ENCODE data around the gene FBXO2.
A peak's percentile ranks its signal among the peaks of the same experiment; 100 is the strongest.

The FBXO2 gene

DNA sequence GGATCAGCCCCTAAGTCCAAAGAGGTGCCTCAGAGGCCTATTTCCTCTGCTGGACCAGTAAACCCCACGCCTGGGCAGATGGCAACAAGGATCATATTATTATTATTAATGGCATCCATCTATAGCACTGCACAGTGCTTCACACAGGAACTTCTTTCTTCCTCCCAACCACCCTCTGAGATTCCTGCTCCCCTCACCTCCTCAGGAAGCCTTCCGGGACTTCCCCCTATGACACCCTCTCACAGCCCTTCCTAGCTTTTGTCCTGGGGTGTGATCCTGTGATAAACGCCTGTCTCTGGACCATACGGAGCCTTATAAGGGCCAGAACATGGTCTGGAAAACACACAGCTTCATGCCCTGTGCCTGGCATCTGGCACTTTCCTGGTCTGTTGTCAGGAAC is 3.2 kb downstream of the FBXO2 start:
- DNase-seq, result no peak

DNA sequence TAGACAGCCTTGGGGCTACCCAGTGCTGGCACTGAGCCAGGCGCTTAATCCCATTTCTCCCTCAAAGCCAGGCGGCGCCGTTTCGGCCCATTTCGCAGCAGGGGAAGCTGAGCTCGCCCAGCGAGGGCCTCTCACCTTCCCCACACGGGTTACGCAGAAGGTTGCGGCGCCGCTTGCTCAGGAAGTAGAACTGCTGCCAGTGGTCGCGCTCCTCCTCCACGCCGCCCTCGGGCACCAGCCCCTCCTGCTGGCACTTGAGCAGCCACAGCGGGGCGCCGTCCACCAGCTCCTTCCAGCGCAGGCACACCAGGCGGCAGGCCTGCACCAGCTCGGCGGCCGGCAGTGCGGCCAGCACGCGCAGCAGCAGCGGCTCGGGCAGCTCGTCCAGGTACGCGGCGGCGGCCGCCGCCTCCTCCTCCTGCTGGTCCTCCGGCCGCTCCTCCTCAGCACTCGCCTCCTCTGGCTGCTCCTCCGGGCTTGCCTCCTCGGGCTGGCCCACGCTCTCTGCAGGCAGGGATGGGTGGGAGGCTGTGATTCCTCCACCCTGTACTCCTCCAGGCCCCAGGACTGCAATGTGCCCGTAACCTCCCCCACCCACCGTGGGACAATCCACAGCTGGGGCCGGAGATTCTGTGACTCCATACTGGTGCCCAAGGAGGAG is 3.8 kb downstream of the FBXO2 start:
- peak; percentile 74 for DNase-seq

DNA sequence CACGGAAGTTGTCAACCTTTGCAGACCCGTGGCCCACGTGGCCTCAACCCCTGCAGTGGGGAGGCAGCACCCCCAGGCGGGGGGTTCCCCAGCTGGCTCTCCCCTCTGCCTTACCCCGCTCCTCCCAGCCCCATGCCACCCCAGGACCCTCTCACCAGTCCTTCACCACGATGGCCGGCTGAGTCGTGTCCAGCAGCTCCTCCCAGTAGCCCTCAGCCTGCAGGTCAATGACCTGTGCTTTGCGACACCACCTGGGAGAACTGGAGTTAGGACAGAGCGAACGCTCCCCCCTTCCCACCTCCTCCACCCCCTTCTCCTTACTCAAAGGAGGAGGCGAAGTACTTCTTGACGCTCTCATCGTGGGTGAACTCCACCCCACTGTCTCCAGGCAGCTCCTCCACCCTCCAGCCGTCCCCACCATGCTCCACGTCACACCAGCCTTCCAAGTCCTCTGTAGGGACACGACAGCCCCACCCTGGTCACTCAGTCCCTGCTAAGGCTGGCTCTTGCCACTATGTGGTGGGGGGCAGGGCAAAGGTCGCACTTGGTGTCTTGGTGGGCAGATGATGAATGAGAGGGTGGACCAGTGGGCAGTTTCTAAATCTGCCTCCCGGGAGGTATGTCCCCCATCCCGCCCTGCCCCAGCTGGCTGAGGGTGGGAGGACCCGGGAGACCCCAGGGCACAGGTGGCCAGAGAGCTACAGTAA is 4.5 kb downstream of the FBXO2 start:
- DNase-seq, result no peak

DNA sequence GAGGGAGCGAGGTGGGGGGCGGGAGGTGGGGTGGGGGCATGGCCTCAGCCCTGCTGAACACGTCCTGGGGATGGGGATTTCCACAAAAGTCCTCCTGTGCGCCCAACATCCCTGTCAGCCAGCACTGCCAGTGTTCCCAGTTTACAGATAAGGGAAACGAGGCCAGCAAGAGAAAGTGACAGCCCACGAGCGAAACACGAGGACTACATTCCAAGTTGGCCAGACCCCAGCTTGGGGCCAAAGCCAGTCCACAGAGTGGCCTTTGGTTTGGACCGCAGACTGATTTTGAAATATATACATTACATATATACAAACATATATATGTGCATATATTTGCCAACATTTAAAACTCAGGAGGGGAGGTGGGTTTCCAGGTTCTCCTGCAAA is 5.0 kb downstream of the FBXO2 start:
- no peak for DNase-seq

DNA sequence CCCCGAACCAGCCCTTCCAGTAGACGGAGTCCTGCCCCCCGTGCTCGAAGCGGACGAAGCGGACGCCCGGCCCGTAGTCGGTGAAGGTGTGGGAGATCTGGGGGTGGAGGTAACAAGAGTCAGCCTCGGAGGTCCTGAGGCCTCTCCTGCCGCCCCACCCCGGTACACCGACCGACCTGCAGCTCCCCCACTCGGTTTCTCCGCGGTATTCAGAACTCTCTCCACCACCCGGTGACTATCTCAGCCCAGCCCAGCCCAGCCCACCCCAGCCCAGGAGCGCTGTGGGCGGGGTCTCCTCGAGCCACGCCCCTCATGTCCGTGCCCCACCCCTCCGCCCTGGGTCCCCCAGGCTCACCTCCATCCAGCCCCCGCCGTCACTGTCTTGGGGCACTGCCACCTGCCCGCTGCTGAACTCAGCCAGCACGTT is 5.5 kb downstream of the FBXO2 start:
- peak; percentile 45 for DNase-seq

DNA sequence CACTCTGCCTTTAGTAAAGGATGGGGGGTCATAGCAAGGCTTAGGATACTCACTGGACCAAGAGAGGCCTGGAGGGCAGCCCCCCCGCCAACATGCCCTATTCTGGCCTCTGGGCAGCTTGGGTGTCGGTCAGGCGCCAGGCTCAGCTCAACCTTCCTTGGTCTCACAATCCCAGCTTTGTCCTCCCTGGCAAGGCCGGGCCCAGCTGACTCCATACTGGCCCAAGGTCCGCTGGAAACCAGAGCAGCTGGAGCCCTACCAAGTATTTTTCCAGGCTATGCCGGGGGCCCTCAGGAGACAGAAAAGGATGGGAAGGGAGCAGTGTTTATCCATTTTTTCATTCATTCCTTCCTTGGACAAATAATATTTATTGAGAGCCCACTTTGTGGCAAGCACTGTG is 6.2 kb downstream of the FBXO2 start:
- no peak for DNase-seq

DNA sequence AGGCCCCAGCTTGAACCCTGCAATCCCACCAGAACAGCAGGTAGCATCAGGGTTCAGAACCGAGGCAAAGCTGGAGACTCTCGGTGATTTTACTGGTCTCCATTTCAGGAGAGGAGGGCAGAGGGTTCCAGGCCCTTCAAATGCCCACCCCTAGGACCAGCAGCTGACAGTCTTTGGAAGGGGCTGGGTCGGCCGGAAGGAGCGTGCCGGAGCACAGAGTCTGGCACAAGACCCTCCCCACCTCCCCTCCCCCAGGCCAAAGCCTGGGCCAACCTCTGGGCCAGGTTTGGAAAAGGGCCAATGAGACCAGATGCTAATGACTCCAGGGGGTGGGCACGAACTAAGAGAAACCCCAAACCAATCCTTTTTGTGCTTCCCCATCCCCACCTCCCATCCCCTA is 6.9 kb downstream of the FBXO2 start:
- no peak for DNase-seq

DNA sequence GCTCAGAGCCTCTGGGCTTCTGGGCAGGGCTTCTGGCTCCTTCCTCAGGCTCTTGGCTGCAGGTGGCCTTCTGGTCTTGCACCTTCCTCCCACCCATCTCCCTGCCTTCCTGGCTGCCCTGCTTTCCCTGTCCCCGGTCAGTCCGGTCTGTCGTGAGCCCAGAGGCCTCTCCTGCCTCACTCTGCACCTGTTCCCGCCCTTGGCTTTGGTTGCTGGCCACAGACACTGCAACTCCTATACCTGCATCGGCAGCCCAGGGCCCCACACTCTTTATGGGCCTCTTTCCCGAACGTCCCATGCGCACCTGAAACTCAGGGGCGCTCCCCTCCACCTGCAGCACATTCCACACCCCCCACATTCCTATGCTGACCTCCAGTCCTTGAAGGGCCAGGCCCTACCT is 7.9 kb downstream of the FBXO2 start:
- DNase-seq, result no peak

DNA sequence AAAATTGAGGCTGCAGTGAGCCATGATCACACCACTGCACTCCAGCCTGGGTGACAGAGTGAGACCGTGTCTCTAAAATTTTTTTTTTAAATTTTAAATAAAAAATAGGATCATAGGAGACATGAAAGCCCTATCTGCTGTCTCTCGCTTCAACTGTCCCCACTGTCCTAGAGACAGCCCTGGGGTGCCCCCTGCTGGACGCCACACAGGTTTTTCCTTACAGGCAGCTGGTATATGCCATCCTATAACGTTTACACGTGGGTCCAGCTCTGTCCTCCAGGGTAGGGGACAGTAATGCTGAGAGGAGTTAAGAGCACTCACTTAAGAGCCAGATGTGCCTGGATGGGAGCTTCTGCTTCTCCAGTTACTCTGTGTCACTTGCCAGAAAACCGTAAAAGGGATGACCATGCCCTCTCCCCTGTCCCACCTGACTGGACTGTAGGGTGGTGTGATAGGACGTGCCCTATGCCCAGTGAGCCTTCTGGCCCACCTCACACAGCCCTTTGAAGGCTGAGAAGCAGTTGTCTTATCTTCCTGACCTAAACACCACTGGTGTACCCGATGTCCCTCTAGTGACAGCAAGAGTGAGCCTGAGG is 8.5 kb downstream of the FBXO2 start:
- peak; percentile 84 for DNase-seq

DNA sequence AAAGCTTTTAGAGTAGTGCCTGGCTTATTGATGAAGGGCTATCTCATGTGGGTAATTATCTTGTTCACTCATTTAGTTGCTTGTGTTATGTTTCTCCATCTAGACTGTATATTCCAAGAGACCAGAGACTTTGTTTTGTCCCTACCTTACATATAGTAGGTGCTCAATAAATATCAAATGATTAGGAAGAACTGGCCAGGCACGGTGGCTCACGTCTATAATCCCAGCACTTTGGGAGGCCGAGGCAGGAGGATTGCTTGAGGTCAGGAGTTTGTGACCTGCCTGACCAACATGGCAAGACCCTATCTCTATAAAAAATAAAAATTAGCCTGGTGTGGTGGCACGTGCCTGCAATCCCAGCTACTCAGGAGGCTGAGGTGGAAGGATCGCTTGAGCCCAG is 9.0 kb downstream of the FBXO2 start:
- no peak for DNase-seq

DNA sequence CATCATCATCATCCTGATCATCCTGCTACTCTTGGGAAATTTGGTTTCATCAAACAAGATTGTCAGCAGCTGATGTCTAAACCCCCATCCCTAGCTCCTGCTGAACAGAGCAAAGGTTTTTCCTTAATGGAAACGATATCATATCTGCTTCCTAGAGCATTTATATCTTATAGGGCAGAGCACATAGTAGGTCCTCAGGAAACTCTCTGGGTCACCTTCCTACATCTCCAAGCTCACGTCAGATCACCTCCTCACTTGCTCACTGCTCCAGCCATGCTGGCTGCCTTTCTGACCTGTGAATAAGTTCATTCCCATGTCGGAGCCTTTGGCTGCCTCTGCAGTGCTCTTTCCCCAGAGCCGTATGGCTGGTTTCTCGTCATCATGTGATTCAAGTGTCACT is 10.4 kb downstream of the FBXO2 start:
- no peak for DNase-seq

DNA sequence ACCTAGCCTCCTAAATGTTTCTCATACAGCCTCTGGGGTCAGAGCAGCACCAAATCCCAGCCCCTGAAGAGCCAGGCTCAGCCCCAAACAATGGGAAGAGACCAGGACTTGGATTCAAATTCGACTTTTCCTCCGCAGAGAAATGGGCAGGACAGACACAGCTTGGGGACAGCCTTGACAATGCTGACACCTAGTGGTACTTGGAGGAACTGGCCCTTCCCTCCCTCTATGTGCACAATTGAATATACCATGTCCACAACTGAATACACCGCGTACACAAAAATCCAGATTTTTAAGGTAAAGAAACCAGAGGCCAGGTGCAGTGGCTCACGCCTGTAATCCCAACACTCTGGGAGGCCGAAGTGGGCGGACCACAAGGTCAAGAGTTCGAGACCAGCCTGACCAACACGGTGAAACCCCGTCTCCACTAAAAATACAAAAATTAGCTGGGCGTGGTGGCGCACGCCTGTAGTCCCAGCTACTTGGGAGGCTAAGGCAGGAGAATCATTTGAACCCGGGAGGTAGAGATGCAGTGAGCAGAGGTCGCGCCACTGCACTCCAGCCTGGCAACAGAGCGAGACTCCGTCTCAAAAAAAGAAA is 11.7 kb downstream of the FBXO2 start:
- DNase-seq, result peak; percentile 74

DNA sequence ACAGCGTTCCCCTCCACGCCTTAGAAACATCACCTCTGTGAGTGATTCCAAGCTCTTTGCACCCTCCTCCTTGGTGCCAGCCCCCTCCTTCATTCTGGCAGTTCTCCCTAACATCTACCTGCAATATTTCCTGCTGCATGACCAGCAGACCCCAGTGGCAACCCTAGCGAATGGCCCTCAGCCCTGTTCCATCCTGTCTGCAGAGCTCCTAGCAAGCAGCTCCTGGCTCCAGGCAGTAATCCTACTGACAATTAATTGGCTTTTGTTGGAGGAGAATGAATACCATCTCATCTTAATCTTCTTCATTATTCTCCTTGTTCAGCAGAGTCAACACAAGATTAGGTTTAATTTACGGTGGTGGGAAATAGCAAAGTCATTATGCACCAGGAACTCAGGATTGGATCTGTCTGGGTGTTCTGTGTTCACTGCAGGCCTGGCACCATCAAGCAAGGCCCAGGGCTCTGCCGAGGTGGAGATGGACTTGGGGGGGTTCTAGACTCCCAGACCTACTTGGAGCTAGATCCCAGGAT is 12.4 kb downstream of the FBXO2 start:
- DNase-seq, result no peak

DNA sequence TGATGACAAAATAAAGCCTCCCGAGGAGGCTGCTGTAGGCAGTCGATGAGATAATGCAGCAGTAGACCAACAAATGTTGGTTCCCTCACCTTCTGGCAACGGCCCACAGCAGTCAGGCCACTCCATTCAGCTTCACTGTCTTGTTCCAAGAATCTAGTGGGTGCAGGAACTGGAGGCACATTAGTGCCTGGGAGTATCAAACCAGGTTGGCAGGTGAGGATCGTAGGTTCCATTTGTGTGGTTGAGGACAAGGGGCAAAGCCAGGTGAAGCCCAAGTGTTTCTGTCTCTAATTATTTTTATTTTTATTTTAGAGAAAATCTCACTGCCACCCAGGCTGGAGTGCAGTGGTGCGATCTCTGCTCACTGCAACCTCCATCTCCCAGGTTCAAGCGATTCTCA is 13.3 kb downstream of the FBXO2 start:
- no peak for DNase-seq

DNA sequence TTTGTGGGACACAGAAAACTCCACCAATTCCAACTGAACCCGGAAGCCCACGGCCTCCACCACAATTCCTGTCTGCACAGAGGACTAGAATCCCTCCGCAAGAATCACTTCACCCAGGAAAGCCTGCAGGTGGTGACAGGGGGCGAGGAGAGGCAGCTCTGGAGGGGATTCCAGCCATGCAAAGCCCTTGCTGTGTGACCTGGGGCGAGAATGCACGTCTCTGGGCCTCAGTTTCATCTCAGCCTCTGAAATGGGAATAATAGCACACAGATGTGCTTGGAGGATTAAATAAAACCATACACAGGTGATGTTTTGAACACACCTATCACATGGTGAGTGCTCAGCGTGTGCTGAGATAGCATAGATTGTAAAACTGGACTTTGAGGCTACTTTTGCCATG is 14.1 kb downstream of the FBXO2 start:
- no peak for DNase-seq

DNA sequence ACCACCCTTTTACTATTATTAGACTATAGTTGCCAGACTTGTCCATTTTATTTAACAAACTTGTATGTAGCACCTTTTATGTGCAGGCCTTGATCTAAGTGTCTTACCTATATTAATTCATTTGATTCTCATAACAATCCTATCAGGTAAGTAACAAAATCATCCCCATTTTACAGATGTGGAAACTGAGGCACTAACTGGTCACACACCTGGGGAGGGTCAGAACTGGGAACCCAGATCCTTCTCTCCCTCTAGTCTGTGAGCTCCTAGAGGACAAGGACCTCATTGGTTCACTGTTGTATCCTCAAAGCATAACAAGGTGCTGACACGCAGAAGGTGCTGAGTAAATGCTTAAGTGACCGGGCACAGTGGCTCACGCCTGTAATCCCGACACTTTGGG is 14.9 kb downstream of the FBXO2 start:
- no peak for DNase-seq

DNA sequence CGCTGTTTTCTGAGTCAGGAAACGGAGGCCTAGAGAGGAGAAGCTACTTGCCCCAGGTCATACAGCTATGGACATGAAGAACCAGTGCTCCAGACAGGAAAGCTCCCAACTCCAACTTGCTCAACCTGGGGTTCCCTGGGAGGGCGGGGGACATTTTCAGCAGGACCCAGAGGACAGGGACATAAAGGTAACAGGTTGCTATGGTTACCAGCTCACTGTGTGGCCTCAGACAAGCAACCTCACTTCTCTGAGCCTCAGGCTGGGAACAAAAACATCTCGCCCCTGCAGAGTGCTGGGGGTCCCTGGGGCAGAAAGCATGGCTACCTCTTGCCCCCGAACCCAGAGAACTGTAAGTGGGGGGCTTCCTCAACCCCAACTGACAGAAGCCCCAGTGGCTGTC is 16.1 kb downstream of the FBXO2 start:
- DNase-seq, result no peak

DNA sequence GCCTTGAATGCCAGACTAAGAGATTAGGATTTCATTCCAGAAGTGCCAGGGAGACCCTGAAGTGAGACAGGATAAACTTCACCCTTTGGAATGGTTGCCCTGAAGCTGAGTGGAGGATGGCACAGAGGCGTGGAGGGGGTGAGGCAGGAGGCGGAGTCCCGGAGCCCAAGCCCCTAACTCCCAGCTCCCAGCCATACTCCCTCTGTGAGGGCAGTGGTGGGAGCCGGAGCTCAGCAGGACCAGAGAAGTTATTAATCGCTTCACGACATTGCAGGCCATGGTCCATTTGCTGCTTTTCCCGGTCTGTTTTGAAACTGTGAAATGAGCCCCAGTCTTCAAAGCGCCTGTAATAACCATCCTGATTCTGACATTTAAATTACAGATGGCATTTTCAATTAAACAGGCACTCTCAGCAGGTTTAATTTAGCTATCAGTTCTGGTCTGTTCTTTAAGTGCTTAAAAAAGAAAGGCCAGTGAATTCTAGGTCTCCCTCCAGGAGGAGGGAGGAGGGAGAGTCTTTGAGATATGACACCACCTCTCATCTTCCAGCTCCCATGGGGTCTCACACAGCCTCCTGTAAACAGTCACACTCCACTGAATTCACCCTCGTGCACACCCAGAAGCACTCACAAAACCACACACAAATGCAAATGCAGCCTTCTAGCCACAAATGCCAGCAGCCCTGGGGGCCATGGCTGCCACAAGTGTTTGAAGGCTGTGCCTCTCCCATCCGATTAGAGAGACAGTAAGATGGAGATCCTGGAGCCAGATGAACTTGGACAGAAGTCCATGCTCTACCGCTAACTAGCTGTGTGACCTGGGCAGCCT is 19.6 kb downstream of the FBXO2 start:
- no peak for DNase-seq

DNA sequence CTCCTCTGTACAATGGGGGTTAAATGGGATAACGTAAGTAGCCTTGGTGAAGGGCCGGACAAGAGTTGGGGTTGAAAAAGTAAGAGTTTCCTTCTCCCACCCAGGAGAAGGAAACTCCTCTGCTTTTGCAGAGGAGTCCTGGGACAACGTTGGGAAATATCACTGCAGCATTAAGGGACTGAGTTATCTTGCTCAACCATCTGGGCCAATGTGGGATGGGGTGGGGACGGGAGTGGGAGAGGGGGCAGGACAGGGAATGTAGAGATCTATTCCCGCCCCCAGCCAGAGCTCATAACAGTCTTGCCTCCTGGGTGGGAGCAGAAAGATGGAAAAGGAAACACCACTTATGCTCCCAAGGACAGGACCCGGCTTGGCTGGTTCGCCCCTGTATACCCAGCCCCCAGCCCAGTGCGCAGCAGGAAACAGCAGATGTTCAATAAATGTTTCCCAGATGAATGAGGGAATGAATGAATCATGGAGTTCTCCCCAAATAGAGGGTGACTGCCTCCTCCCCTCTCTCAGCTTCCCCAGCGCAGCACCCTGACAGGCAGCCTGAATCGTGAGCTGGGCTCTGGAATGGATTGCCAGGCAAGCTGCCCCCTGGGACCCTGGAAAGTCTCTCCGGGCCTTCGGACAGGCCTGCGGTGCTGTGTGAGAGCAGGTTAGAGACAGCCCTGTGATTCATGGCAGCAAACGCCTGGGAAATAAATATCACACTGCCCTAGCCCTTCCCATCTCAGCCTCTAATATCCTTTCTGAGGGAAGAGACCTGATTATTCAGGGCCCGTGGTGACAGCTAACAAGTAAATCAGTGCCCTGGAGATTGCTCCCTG is 24.8 kb downstream of the FBXO2 start:
- no peak for DNase-seq

DNA sequence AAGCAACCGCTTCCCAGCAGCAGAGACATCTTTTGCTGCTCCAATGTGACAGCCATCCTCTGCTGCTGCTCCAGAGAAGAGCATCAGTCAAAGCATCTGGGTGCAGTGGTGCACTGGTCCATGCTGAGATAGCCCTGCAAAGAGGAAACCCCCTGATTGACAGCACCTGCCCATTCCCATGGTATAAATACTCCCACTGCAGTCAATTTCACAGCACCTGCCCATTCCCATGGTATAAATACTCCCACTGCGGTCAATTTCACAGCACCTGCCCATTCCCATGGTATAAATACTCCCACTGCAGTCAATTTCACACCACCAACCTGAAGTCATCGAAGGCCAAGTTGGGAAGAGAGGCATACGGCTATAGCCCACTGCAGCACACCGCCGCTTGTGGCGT is 25.5 kb downstream of the FBXO2 start:
- no peak for DNase-seq

DNA sequence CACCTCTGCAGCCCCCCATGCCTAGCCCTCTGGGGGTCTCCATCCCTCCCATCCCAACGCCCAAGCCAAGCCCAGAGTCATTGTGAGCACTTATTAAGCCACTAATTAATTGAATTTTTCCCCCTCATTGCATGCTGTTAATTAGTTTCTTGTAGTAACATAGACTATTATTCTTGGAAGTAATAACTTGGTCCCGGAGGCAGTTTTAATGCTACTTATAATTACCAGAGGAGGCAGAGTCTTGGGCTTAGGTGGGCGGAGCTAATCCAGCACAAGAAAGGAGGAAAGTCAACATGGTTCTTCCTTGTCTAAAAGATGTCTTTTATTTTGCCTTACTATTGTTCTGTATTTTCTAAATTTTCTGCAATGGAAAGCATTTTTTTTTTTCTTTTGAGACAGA is 27.7 kb downstream of the FBXO2 start:
- no peak for DNase-seq

DNA sequence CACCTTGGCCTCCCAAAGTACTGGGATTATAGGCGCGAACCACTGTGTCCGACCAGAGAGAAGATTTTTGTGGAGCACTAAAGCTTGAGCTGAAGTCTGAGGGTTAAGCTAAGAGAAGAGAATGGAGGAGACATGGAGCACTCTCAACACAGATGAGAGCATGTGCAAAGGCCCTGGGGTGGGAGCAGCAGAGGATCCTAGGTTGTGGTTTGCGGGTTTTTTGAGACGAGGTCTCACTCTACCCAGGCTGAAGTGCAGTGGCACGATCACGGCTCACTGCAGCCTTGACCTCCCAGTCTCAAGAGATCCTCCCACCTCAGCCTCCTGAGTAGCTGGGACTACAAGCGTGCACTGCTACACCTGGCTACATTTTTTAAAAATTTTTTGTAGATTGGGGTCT is 30.5 kb downstream of the FBXO2 start:
- no peak for DNase-seq
